Measurements from ENCODE around the gene PRTN3.
"Not testable (repeated sequence)": the region's sequence is repeated elsewhere in the genome, so short reads cannot be mapped to it uniquely, and the experiment has no call there.

The PRTN3 gene

GRCh38 chr19:868458-869244 is 27.9 kb downstream of the PRTN3 start:
- no peak for DNase-seq

- no peak for DNase-seq
Observed at GRCh38 chr19:869245-870177, 28.7 kb downstream of the PRTN3 start.

GRCh38 chr19:870314-870713 is 29.5 kb downstream of the PRTN3 start:
- no peak for DNase-seq

- DNase-seq, result no peak
Observed at GRCh38 chr19:870963-871401, 30.2 kb downstream of the PRTN3 start.

- peak in 1 of 2 donors; percentile 19 for DNase-seq
Observed at GRCh38 chr19:871446-872265, 30.9 kb downstream of the PRTN3 start.

- DNase-seq, result peak; percentile 90 to 91
Observed at GRCh38 chr19:872266-872951, 31.6 kb downstream of the PRTN3 start.

GRCh38 chr19:873084-873483 is 32.3 kb downstream of the PRTN3 start:
- peak; percentile 91 for DNase-seq

- no peak for DNase-seq
Observed at GRCh38 chr19:873561-874041, 32.8 kb downstream of the PRTN3 start.

- peak in 1 of 2 donors; percentile 15 for DNase-seq
Observed at GRCh38 chr19:875265-875879, 34.6 kb downstream of the PRTN3 start.

GRCh38 chr19:876089-876488 is 35.3 kb downstream of the PRTN3 start:
- no peak for DNase-seq

GRCh38 chr19:876780-877314 is 36.0 kb downstream of the PRTN3 start:
- no peak for DNase-seq

- not testable (repeated sequence) for DNase-seq
Observed at GRCh38 chr19:877992-878660, 37.3 kb downstream of the PRTN3 start.

- not testable (repeated sequence) for DNase-seq
Observed at GRCh38 chr19:878751-879561, 38.2 kb downstream of the PRTN3 start.

- DNase-seq, result no peak
Observed at GRCh38 chr19:879711-880438, 39.1 kb downstream of the PRTN3 start.

GRCh38 chr19:881385-882071 is 40.7 kb downstream of the PRTN3 start:
- no peak for DNase-seq

- DNase-seq, result no peak
Observed at GRCh38 chr19:882871-883497, 42.2 kb downstream of the PRTN3 start.

GRCh38 chr19:883661-884211 is 42.9 kb downstream of the PRTN3 start:
- no peak for DNase-seq

Data from CD4-positive, alpha-beta T cell treated with Interleukin-4 for 1 hour (primary cell).